H9 (cell line): ENCODE measurements around the gene PITPNM1. TPM values are rescaled to one million over a fixed set of nuclear protein-coding genes. Genes with fewer than 3 reads are reported as not detected.

Experiments used
- DNase-seq: peaks from one replicate; pipeline ENCODE4 v3.0.0-alpha.2; 2017
- H2AFZ ChIP-seq: one replicate; pipeline ENCODE4 v1.6.1; 2013; ENCODE audit warnings: mild to moderate bottlenecking, low read length, control low read depth, moderate library complexity
- H2AK5ac ChIP-seq: 2 replicates; pipeline ENCODE4 v1.6.1; 2013; ENCODE audit warnings: low read length, control low read depth, mixed read lengths; ENCODE audit not compliant: insufficient read length
- H2BK120ac ChIP-seq: one replicate; pipeline ENCODE4 v1.6.1; 2013; ENCODE audit warnings: low read depth, mild to moderate bottlenecking, low read length, control low read depth, inconsistent platforms; ENCODE audit not compliant: poor library complexity, severe bottlenecking
- H2BK12ac ChIP-seq: 2 replicates; pipeline ENCODE4 v1.6.1; 2013; ENCODE audit warnings: low read length, control low read depth, mixed read lengths, low read depth; ENCODE audit not compliant: insufficient read length
- H2BK15ac ChIP-seq: 2 replicates; pipeline ENCODE4 v1.6.1; 2013; ENCODE audit warnings: low read depth, low read length, control low read depth
- H2BK20ac ChIP-seq: one replicate; pipeline ENCODE4 v1.6.1; 2013; ENCODE audit warnings: low read depth, mild to moderate bottlenecking, low read length, control low read depth, inconsistent platforms; ENCODE audit not compliant: poor library complexity, severe bottlenecking
- H2BK5ac ChIP-seq: 2 replicates; pipeline ENCODE4 v1.6.1; 2013; ENCODE audit warnings: low read length, control low read depth, mixed read lengths; ENCODE audit not compliant: insufficient read length
- H3K14ac ChIP-seq: 2 replicates; pipeline ENCODE4 v1.6.1; 2013; ENCODE audit warnings: low read length, control low read depth; ENCODE audit not compliant: insufficient read depth
- H3K18ac ChIP-seq: 2 replicates; pipeline ENCODE4 v1.6.1; 2013; ENCODE audit warnings: low read depth, mild to moderate bottlenecking, mixed read lengths, low read length, control low read depth; ENCODE audit not compliant: insufficient read length
- H3K23ac ChIP-seq: 2 replicates; pipeline ENCODE4 v1.6.1; 2013; ENCODE audit warnings: low read length, control low read depth, mixed read lengths, low read depth; ENCODE audit not compliant: insufficient read length
- H3K23me2 ChIP-seq: 2 replicates; pipeline ENCODE4 v1.6.1; 2013; ENCODE audit warnings: low read depth, mild to moderate bottlenecking, mixed read lengths, low read length, control low read depth; ENCODE audit not compliant: insufficient read length, poor library complexity, severe bottlenecking
- H3K27ac ChIP-seq: 2 replicates; pipeline ENCODE4 v1.5.1; 2013; ENCODE audit warnings: low read length, control low read depth, mixed read lengths, low read depth; ENCODE audit not compliant: insufficient read length
- H3K27me3 ChIP-seq: 2 replicates; pipeline ENCODE4 v1.6.1; 2013; ENCODE audit warnings: low read length, control low read depth, inconsistent platforms; ENCODE audit not compliant: insufficient read depth
- H3K4ac ChIP-seq: 2 replicates; pipeline ENCODE4 v1.6.1; 2013; ENCODE audit warnings: low read depth, mild to moderate bottlenecking, control low read depth, inconsistent platforms, low read length, moderate library complexity
- H3K4me1 ChIP-seq: 2 replicates; pipeline ENCODE4 v1.6.1; 2013; ENCODE audit warnings: low read length, control low read depth, inconsistent platforms; ENCODE audit not compliant: insufficient read depth
- H3K4me2 ChIP-seq: 2 replicates; pipeline ENCODE4 v1.6.1; 2013; ENCODE audit warnings: low read length, control low read depth, mixed read lengths; ENCODE audit not compliant: insufficient read length, insufficient read depth
- H3K56ac ChIP-seq: 2 replicates; pipeline ENCODE4 v1.6.1; 2013; ENCODE audit warnings: low read depth, mild to moderate bottlenecking, mixed read lengths, low read length, control low read depth; ENCODE audit not compliant: insufficient read length
- H3K79me1 ChIP-seq: 2 replicates; pipeline ENCODE4 v1.6.1; 2013; ENCODE audit warnings: low read depth, mild to moderate bottlenecking, moderate library complexity, low read length, control low read depth, inconsistent platforms; ENCODE audit not compliant: insufficient read depth, poor library complexity, severe bottlenecking
- H3K79me2 ChIP-seq: 2 replicates; pipeline ENCODE4 v1.6.1; 2013; ENCODE audit warnings: low read length, control low read depth, inconsistent platforms; ENCODE audit not compliant: insufficient read depth
- H3K9ac ChIP-seq: 2 replicates; pipeline ENCODE4 v1.6.1; 2013; ENCODE audit warnings: low read length, control low read depth, mixed read lengths; ENCODE audit not compliant: insufficient read length; ENCODE audit errors: extremely low read depth
- H3K9me3 ChIP-seq: one replicate; pipeline ENCODE4 v1.6.1; 2013; ENCODE audit warnings: low read depth, low read length, inconsistent platforms; ENCODE audit not compliant: control insufficient read depth
- H3T11ph ChIP-seq: one replicate; pipeline ENCODE4 v1.6.1; 2013; ENCODE audit warnings: mild to moderate bottlenecking, low read length, control low read depth, inconsistent platforms
- H4K20me1 ChIP-seq: one replicate; pipeline ENCODE4 v1.6.1; 2013; ENCODE audit not compliant: control insufficient read depth, insufficient read length, insufficient read depth
- H4K5ac ChIP-seq: 2 replicates; pipeline ENCODE4 v1.6.1; 2013; ENCODE audit warnings: low read depth, mild to moderate bottlenecking, mixed read lengths, low read length, control low read depth; ENCODE audit not compliant: insufficient read length
- H4K8ac ChIP-seq: replicated peaks from 2 replicates; pipeline ENCODE4 v1.6.1; 2013; ENCODE audit warnings: low read length, control low read depth, mixed read lengths, low read depth; ENCODE audit not compliant: insufficient read length
- H4K91ac ChIP-seq: 2 replicates; pipeline ENCODE4 v1.6.1; 2013; ENCODE audit warnings: low read depth, mild to moderate bottlenecking, moderate library complexity, mixed read lengths, low read length, control low read depth; ENCODE audit not compliant: insufficient read length
- H3K27ac Mint-ChIP-seq, 3 experiments: 2 replicates in 2 of 3; 3 replicates in 1 of 3; pipeline ENCODE4 v1.8.0; 2020 to 2021; ENCODE audit warnings: mixed read lengths in 3 of 3, mild to moderate bottlenecking in 1 of 3, moderate library complexity in 1 of 3
- H3K27me3 Mint-ChIP-seq: 2 replicates; pipeline ENCODE4 v1.8.0; 2021; ENCODE audit warnings: low read depth, mild to moderate bottlenecking, moderate library complexity, mixed read lengths
- H3K36me3 Mint-ChIP-seq, 3 experiments: 2 replicates in 2 of 3; 3 replicates in 1 of 3; pipeline ENCODE4 v1.8.0; 2020 to 2021; ENCODE audit warnings: low read depth in 3 of 3, mixed read lengths in 3 of 3; ENCODE audit not compliant: insufficient read depth in 1 of 3
- H3K4me1 Mint-ChIP-seq, 2 experiments: 2 replicates each; pipeline ENCODE4 v1.8.0; 2020; ENCODE audit warnings: mixed read lengths in 2 of 2
- H3K4me3 Mint-ChIP-seq, 2 experiments: 2 replicates in 1 of 2; 3 replicates in 1 of 2; pipeline ENCODE4 v1.8.0; 2020 to 2021; ENCODE audit warnings: mild to moderate bottlenecking in 2 of 2, mixed read lengths in 2 of 2, moderate library complexity in 1 of 2
- H3K9me3 Mint-ChIP-seq, 2 experiments: 2 replicates in 1 of 2; 3 replicates in 1 of 2; pipeline ENCODE4 v1.8.0; 2020; ENCODE audit warnings: mild to moderate bottlenecking in 2 of 2, mixed read lengths in 2 of 2, moderate library complexity in 1 of 2
- CTCF ChIP-seq: fragments of 200-600 bp; sonication (generic); conservative IDR thresholded peaks from 3 replicates; pipeline ENCODE4 v1.8.0; 2021; ENCODE audit warnings: antibody characterized with exemption, mild to moderate bottlenecking
- WGBS: extraction: QIAGEN DNeasy Blood & Tissue Kit; methylation state at CpG from one replicate; pipeline ENCODE4 v1.1.7; 2013; ENCODE audit warnings: missing lambda C conversion rate, low lambda C conversion rate, mixed read lengths; ENCODE audit not compliant: insufficient read length; ENCODE audit errors: extremely low coverage; 5-methylcytosine and 5-hydroxymethylcytosine counted together
- total RNA-seq: library from RNA; stranded (reverse); gene quantifications from 2 replicates; pipeline ENCODE4 v1.2.1, GENCODE V29; 2021

PITPNM1 gene
- total RNA-seq, 1 experiment from 2014 or later, result 43.5 TPM

DNA sequence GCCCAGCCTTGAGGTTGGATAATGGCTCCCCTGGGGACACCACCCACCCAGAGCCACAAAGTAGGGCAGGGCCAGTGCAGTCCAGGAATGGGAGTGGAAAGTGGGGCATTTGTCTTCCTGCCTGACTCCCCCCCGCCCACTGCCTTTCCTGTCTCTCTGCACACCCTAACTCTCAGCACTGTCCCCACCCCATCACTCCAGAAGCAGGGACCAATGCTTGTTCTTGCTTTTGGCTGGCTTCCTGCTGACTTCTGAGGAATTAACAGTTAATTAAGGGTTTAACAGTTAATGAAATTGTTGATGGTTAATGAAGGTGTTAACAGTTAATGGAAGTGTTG, 4.7 kb downstream of the PITPNM1 start:
- Histone ChIP-seq H2BK15ac (no peak overlapping the region), H2BK12ac (no peak overlapping the region), H3K9me3 (no peaks in the 10 kb centered on the region), H3K56ac (no peak overlapping the region), H3K27ac (no peak overlapping the region), H4K5ac (no peak overlapping the region), H3K4me2 (no peak overlapping the region), H3K27me3 (no peaks in the 10 kb centered on the region), H3K4ac (no peak overlapping the region), H3K79me2 (no peaks in the 10 kb centered on the region), H2BK20ac (no peak overlapping the region), H2AFZ (no peak overlapping the region), H2BK5ac (no peak overlapping the region), H3K4me1 (no peaks in the 10 kb centered on the region), H4K8ac (no peak overlapping the region), H2BK120ac (no peak overlapping the region), H4K91ac (no peak overlapping the region), H2AK5ac (no peak overlapping the region), H3K79me1 (no peaks in the 10 kb centered on the region), H3K9ac (no peak overlapping the region), H3K14ac (no peak overlapping the region), H3T11ph (no peak overlapping the region), H3K23ac (no peak overlapping the region), H3K23me2 (peaks cover 12% of the 10 kb centered on the region), H4K20me1 (no peaks in the 10 kb centered on the region), H3K18ac (no peak overlapping the region)
- Mint-ChIP-seq H3K27ac (no peak overlapping the region), H3K4me3 (no peak overlapping the region), H3K36me3 (peaks cover 5 to 23% (median 10%) of the 10 kb centered on the region in 3 experiments), H3K27me3 (peaks cover 10% of the 10 kb centered on the region), H3K9me3 (no peaks in the 10 kb centered on the region), H3K4me1 (peaks cover under 1 to 10% of the 10 kb centered on the region in 2 experiments)
- no peak for DNase-seq
- TF ChIP-seq CTCF, result no peak
- no CpG with 5 or more reads among the region's 1 CpG for WGBS
